ENCODE results near the gene AUTS2. TPM values are rescaled to one million over a fixed set of nuclear protein-coding genes. Genes with fewer than 3 reads are reported as not detected.

AUTS2 gene
- total RNA-seq, 1 donor from 2014 or later, result 20.4 TPM

GRCh38 chr7:70040970-70041766, 442.9 kb downstream of the AUTS2 start:
- no peak for ATAC-seq

DNA sequence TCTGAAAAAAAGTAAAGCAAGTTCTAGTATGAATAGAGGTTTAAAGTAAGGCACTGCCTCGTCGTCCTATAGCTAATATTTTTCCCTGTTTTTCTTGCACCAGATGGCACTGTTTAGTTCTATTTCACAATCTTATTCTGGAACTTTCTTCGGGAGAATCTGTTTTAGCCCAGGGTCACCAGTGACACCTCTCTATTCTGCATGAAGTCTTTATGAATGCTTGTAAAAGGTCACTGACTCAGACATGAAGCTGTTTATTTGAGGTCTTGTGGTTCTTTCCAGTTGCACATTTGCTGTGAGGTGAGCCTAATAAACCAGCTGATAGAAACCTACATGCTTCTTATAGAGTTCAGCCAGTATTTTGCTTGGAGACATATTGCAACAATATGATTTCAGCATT, 444.3 kb downstream of the AUTS2 start:
- no peak for ATAC-seq

DNA sequence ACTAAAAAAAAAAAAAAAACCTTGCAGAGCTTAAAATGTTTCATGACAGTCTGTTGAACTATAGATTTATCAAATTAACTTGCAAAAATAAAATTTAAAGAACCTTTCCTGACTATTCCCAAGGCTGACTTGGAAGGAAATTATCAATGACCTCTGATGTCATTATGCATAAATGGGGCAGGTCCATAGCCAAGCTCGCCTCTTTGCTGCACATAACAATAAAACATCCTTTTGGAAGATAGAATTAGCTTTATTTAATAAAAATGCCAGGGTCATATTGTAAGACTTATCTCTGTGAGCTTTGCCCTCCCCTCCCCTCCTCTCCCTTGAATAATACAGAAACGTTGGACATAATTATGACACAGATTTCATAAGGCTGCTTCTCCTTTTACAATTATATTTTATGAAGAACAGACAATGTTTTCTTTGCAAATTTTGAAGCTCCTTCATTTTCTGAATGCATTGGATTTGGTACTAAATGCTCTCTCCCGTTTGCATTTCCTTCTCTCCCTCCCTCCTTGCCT, 444.8 kb downstream of the AUTS2 start:
- no peak for ATAC-seq

- no peak for ATAC-seq
These were observed 445.8 kb downstream of the AUTS2 start for GRCh38 chr7:70044064-70044463.

GRCh38 chr7:70044525-70044924, 446.2 kb downstream of the AUTS2 start:
- ATAC-seq, result no peak

GRCh38 chr7:70044981-70045380, 446.7 kb downstream of the AUTS2 start:
- no peak for ATAC-seq

GRCh38 chr7:70047384-70047783, 449.1 kb downstream of the AUTS2 start:
- ATAC-seq, result no peak

- ATAC-seq, result no peak
These were observed 449.7 kb downstream of the AUTS2 start for GRCh38 chr7:70047891-70048448.

GRCh38 chr7:70051726-70052125, 453.5 kb downstream of the AUTS2 start:
- no peak for ATAC-seq

GRCh38 chr7:70052691-70053090, 454.4 kb downstream of the AUTS2 start:
- no peak for ATAC-seq

DNA sequence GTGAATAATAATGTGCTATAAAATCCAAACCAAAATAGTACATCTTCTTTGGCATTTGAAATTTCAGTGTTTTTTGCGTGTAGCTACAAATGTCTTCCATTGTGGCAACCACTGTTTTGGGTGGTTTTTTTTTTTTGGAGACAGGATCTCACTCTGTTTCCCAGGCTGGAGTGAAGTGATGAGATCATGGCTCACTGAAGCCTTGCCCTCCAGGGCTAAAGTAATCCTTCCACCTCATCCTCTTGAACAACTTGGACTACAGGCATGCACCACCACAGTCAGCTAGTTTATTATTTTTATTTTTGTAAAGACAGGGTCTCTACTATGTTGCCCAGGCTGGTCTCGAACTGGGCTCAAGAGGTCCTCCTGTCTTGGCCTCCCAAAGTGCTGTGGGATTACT, 455.1 kb downstream of the AUTS2 start:
- ATAC-seq, result no peak

GRCh38 chr7:70053989-70054388, 455.7 kb downstream of the AUTS2 start:
- ATAC-seq, result no peak

DNA sequence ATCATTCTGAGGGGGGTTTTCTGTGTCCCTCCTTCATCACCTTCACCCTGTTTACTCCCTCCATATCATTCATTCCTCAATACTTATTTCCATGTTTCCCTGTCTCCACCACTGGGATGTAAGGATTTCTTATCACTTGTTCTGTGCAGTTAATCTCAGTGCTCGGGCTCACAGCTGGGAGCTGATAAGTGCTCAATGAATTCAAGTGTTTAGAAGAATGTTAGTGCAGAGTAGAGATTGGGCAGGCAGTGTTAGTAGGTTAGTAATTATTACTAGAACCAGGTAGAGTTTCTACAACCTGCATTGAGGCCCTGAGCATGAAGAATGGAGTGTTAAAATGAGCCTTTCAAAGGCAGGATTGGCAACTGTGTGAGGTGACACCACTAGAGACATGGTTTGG, 458.1 kb downstream of the AUTS2 start:
- no peak for ATAC-seq

DNA sequence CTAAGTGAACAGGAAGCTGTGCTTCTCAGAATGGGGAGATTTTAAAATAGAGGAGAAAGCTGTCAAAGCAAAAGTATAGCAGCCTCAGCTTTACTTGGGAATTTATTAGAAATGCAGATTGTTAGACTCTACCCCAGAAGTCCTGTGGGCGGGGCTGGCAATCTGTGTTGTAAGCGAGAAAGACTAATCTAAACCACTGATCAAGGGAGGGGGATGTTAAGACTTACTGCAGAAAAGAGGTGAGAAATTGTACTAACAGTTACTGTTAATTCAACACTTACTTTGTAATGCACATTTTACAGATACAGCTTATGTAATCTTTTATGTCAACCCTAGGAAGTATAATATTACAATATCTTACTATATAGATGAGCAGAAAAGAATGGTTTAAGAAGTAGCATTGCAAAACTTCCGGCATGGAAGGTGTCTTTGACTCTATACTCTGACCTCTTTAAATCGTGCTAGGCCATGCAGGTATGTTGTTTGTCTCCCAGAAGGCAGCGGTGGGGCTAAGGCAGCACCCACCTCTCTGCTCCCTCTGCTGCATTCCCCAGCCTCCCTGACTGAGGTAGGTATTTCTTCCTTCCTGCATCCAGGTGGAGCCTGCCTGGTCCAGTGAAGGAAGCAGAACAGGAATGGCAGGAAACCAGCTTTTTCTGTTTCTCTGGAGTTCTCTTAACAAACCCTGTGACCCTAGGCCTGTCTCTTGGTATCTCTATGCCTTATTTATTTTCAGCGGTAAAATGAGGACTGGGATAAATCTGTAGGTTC, 462.2 kb downstream of the AUTS2 start:
- ATAC-seq, result no peak

GRCh38 chr7:70063371-70063770, 465.1 kb downstream of the AUTS2 start:
- ATAC-seq, result no peak

DNA sequence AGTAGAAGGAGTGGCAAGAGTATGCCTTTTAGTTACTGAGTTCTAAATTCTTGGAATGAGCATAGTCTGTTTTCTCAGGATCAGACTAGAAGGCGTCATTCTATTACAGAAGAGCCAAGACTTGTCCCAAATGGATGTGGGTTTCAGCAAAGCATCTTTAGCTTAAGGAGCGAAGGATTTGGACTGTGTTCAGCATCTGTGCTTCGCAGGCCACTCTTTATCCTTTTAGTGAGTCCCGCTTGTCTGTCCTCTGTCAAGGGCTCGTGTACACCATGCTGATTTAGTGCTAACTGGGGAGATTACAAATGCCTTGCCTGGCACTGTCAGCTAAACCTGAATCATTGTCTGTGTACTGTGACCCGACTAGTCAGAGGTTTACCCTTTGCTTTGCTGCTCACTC, 465.7 kb downstream of the AUTS2 start:
- ATAC-seq, result no peak

- no peak for ATAC-seq
These were observed 468.6 kb downstream of the AUTS2 start for GRCh38 chr7:70066844-70067243.

- peak; percentile 13 for ATAC-seq
These were observed 470.3 kb downstream of the AUTS2 start for GRCh38 chr7:70068531-70068930.

GRCh38 chr7:70069977-70070376, 471.7 kb downstream of the AUTS2 start:
- no peak for ATAC-seq

GRCh38 chr7:70071766-70072165, 473.5 kb downstream of the AUTS2 start:
- no peak for ATAC-seq

DNA sequence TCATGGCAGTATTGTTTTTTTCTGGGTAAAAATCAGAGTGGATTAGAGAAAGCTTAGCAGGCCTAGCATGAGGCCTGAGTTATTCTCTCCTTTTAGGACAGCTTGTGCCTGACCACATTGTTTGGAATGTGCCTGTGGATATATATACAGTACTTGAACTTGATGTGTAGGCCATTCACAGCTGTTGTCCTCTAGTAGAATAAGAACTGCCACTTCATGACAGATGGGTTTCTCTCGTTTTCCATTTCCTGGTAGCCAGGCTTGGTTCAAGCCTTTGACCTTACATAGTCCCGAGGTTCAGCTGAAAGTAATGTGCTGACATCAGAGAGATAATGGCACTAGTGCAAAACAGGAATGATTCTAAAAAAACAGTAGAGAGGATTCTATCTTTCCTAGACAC, 473.9 kb downstream of the AUTS2 start:
- no peak for ATAC-seq

- no peak for ATAC-seq
These were observed 478.1 kb downstream of the AUTS2 start for GRCh38 chr7:70076325-70076724.

DNA sequence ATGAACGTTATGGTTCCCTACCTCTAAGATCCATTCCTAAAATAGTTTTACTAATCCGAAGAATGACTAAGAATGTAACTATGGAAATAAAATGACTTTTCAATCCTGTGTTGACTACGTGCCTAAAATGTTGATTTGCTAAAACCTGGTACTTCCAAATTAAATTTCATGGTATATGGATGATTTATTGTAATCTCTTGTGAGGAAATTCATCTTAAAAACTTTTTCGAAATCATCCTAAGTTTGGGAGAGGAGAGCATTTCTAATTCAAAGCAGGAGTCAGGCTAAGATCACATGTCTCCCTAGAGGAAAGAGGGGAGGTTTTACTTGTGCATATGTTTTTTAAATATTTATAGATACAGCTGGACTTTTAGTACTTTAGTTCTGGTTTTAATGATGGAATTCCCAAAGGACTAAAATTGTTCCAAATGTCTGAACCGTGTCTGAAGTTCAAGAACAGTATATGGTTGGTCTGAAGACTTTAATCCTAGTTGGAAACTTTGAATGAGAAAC, 483.9 kb downstream of the AUTS2 start:
- no peak for ATAC-seq

Measured in esophagus mucosa (tissue), 1 donor.